Measurements from ENCODE around the gene XXYLT1.

DNA sequence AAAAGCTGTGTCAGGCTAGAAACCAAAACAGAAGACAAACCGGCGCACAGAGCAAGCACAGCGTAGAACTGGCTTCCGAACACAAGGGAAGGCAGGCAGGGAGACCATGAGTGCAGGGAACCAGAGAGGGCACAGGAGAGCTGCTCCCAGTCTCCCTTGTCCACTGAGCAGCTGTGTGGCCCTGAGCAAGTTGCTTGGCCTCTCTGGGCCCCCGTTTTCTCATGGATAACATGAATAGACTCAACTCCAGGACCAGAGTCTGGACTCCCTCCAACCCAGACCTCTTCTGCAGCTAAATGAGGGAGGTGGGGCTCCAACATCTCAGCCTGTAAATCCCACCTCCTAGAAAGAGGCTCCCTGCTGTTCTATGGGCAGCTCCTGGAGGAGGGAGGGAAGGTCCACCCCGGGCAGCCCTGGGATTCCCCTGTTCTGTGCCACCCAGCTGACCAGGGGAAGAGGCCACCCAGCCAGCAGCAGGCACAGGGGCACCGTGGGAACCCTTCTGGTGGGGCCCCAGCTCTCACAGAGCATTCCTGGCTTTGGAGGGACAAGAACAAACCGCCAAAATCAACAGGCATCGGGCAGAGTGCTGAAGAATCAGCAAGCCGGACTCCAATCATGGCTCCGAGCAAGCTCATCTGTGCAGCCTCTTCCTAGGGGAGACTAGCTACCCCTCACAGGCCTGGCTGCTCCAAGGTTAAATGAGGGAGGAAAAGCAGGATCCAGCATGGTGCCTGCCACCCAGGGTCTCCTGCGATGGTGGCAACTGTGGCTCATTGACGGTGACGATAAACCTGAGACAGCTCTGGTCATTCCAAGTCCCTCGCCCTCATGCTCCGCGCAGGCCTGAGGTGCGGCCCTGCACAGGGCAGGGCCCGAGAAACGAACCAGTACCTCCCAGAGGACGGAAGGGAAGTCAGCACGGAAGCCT lies 15.1 kb downstream of the XXYLT1 start:
- no peak for TF ChIP-seq POLR2A (IDR thresholded peaks at IDR 0.05)
- TF ChIP-seq, protein P1, sequence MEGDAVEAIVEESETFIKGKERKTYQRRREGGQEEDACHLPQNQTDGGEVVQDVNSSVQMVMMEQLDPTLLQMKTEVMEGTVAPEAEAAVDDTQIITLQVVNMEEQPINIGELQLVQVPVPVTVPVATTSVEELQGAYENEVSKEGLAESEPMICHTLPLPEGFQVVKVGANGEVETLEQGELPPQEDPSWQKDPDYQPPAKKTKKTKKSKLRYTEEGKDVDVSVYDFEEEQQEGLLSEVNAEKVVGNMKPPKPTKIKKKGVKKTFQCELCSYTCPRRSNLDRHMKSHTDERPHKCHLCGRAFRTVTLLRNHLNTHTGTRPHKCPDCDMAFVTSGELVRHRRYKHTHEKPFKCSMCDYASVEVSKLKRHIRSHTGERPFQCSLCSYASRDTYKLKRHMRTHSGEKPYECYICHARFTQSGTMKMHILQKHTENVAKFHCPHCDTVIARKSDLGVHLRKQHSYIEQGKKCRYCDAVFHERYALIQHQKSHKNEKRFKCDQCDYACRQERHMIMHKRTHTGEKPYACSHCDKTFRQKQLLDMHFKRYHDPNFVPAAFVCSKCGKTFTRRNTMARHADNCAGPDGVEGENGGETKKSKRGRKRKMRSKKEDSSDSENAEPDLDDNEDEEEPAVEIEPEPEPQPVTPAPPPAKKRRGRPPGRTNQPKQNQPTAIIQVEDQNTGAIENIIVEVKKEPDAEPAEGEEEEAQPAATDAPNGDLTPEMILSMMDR (IDR thresholded peaks at IDR 0.05): no peak

Data from adrenal gland (tissue), 5 donors.